Gastrocnemius medialis (tissue), 4 donors: ENCODE data around the gene ATXN10.

Source experiments
- POLR2A ChIP-seq, 2 donors: fragments of 450-650 bp; IDR thresholded peaks; one replicate each; pipeline ENCODE4 v1.6.1; 2017; ENCODE audit warnings: antibody characterized with exemption in 2 of 2, mild to moderate bottlenecking in 2 of 2, moderate library complexity in 2 of 2
- TF ChIP-seq, protein P1 (sequence below), 5 experiments: fragments of 450-650 bp in 3 of 5; fragments of 200-600 bp in 2 of 5; sonication (generic) in 2 of 5; IDR thresholded peaks in 4 of 5; conservative IDR thresholded peaks in 1 of 5; 1 replicate in 4 of 5; 2 replicates in 1 of 5; pipeline ENCODE4 v1.5.1; 2016 to 2019; ENCODE audit warnings: antibody characterized with exemption in 5 of 5, mild to moderate bottlenecking in 3 of 5, moderate library complexity in 3 of 5

DNA sequence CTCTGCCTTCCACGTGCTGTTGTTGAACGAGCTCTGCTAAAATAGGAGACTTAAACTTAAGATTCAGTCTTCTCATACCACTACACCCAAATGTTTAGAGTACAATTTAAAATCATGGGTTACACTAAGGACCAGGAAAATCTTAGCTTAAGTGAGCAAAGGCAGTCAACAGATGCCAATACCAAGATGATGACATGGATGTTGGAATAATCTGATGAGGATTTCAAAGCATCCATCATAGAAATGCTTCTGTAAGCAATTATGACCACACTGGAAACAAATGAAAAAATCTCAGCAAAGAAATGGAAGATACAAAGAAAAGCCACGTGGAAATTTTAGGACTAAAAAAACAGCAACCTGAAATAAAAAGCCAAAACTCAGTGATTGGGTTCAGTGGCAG, 109.8 kb downstream of the ATXN10 start:
- TF ChIP-seq, protein P1, sequence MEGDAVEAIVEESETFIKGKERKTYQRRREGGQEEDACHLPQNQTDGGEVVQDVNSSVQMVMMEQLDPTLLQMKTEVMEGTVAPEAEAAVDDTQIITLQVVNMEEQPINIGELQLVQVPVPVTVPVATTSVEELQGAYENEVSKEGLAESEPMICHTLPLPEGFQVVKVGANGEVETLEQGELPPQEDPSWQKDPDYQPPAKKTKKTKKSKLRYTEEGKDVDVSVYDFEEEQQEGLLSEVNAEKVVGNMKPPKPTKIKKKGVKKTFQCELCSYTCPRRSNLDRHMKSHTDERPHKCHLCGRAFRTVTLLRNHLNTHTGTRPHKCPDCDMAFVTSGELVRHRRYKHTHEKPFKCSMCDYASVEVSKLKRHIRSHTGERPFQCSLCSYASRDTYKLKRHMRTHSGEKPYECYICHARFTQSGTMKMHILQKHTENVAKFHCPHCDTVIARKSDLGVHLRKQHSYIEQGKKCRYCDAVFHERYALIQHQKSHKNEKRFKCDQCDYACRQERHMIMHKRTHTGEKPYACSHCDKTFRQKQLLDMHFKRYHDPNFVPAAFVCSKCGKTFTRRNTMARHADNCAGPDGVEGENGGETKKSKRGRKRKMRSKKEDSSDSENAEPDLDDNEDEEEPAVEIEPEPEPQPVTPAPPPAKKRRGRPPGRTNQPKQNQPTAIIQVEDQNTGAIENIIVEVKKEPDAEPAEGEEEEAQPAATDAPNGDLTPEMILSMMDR (IDR thresholded peaks at IDR 0.05 in 4 of 5, conservative IDR thresholded peaks at IDR 0.05 in 1 of 5), result no peak
- TF ChIP-seq POLR2A (IDR thresholded peaks at IDR 0.05), result no peak
